ENCODE measurements around the gene USP53.

The USP53 gene

GRCh38 chr4:119286377-119287002 is 74.0 kb downstream of the USP53 start:
- TF ChIP-seq YY1 (IDR thresholded peaks at IDR 0.05; ENCODE audit: insufficient read depth, insufficient read length) (no peak), SUZ12 (IDR thresholded peaks at IDR 0.05; ENCODE audit: extremely low read depth, insufficient read depth, insufficient read length) (no peak)
- DNase-seq (ENCODE audit: low read depth, low spot score): no peak
- Histone ChIP-seq H3K4me3 (ENCODE audit: insufficient read length, low read depth) (no peak overlapping the region), H3K27me3 (ENCODE audit: insufficient read depth, insufficient read length) (no peaks in the 10 kb centered on the region), H3K4me1 (ENCODE audit: insufficient read depth, insufficient read length) (no peaks in the 10 kb centered on the region), H3K9ac (ENCODE audit: insufficient read length, low read depth) (no peak overlapping the region), H3K36me3 (ENCODE audit: insufficient read depth, insufficient read length, low read length) (peaks cover 5% of the 10 kb centered on the region), H3K9me3 (ENCODE audit: insufficient read depth, low read length) (no peaks in the 10 kb centered on the region)

- Histone ChIP-seq H3K4me1 (ENCODE audit: insufficient read depth, insufficient read length) (no peaks in the 10 kb centered on the region), H3K9ac (ENCODE audit: insufficient read length, low read depth) (no peak overlapping the region), H3K36me3 (ENCODE audit: insufficient read depth, insufficient read length, low read length) (peaks cover 14% of the 10 kb centered on the region), H3K27me3 (ENCODE audit: insufficient read depth, insufficient read length) (no peaks in the 10 kb centered on the region), H3K9me3 (ENCODE audit: insufficient read depth, low read length) (no peaks in the 10 kb centered on the region), H3K4me3 (ENCODE audit: insufficient read length, low read depth) (no peak overlapping the region)
- no peak for DNase-seq (ENCODE audit: low read depth, low spot score)
- TF ChIP-seq ZNF274 (IDR thresholded peaks at IDR 0.05; ENCODE audit: low read depth, low read length): no peak
- TF ChIP-seq SUZ12 (IDR thresholded peaks at IDR 0.05; ENCODE audit: extremely low read depth, insufficient read depth, insufficient read length): no peak
- TF ChIP-seq YY1 (IDR thresholded peaks at IDR 0.05; ENCODE audit: insufficient read depth, insufficient read length): no peak
These were observed 76.8 kb downstream of the USP53 start for GRCh38 chr4:119289313-119289712.

- H3K9me3 ChIP-seq (ENCODE audit: insufficient read depth, low read length): no peaks in the 10 kb centered on the region
- no peak for TF ChIP-seq SUZ12 (IDR thresholded peaks at IDR 0.05; ENCODE audit: extremely low read depth, insufficient read depth, insufficient read length)
- TF ChIP-seq ZNF274 (IDR thresholded peaks at IDR 0.05; ENCODE audit: low read depth, low read length): no peak
- TF ChIP-seq YY1 (IDR thresholded peaks at IDR 0.05; ENCODE audit: insufficient read depth, insufficient read length): no peak
These were observed 78.1 kb downstream of the USP53 start for GRCh38 chr4:119290598-119290997.

DNA sequence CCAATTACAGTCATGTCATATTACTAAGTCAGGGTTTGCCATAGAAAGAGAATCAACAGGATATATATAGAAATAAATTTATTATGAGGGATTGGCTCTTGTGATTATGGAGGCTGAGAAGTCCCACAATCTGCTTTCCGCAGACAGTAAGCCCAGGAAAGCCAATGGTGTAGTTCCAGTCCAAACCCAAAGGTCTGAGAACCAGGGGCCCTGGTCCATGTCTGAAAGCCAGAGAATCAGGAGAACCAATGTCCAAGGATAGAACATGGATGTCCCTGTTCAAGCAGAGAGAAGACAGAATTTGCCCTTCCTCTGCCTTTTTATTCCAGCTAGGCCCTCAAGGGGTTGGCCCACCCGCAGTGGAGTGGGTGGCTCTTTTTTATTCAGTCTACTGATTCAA is 83.8 kb downstream of the USP53 start:
- no peaks in the 10 kb centered on the region for H3K9me3 ChIP-seq (ENCODE audit: insufficient read depth, low read length)
- DNase-seq (ENCODE audit: low read depth, low spot score): no peak
- H3K4me1 ChIP-seq (ENCODE audit: insufficient read depth, insufficient read length): no peaks in the 10 kb centered on the region
- H3K9ac ChIP-seq (ENCODE audit: insufficient read length, low read depth): no peak overlapping the region
- no peak overlapping the region for H3K4me3 ChIP-seq (ENCODE audit: insufficient read length, low read depth)
- no peaks in the 10 kb centered on the region for H3K27me3 ChIP-seq (ENCODE audit: insufficient read depth, insufficient read length)
- peaks cover 40% of the 10 kb centered on the region for H3K36me3 ChIP-seq (ENCODE audit: insufficient read depth, insufficient read length, low read length)
- no peak for TF ChIP-seq YY1 (IDR thresholded peaks at IDR 0.05; ENCODE audit: insufficient read depth, insufficient read length)
- no peak for TF ChIP-seq ZNF274 (IDR thresholded peaks at IDR 0.05; ENCODE audit: low read depth, low read length)
- TF ChIP-seq SUZ12 (IDR thresholded peaks at IDR 0.05; ENCODE audit: extremely low read depth, insufficient read depth, insufficient read length): no peak

More at GRCh38 chr4:119290598-119290997, 78.1 kb downstream of the USP53 start:
- no peak overlapping the region for H3K9ac ChIP-seq (ENCODE audit: insufficient read length, low read depth)
- no peaks in the 10 kb centered on the region for H3K27me3 ChIP-seq (ENCODE audit: insufficient read depth, insufficient read length)
- H3K4me3 ChIP-seq (ENCODE audit: insufficient read length, low read depth): no peak overlapping the region
- peaks cover 22% of the 10 kb centered on the region for H3K36me3 ChIP-seq (ENCODE audit: insufficient read depth, insufficient read length, low read length)
- H3K4me1 ChIP-seq (ENCODE audit: insufficient read depth, insufficient read length): no peaks in the 10 kb centered on the region
- no peak for DNase-seq (ENCODE audit: low read depth, low spot score)

DNA sequence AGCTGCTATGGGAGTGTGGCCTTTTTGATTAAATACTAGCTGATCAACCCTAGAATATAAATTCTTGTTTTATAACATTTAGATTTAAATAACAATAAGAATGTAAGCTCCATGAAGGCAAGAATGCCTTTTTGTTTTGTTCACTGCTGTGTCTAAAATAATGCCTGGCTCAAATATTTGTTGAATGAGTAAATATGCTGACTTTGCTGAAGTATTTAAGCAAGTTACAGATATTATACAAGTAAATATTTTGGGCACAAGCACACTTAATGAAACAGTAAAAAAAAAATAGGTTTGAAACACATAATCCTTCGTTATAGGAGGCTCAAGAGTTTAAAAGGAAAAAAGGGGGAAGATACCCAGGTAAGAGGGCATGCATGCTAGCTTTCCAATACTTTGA is 85.3 kb downstream of the USP53 start:
- peaks cover 31% of the 10 kb centered on the region for H3K36me3 ChIP-seq (ENCODE audit: insufficient read depth, insufficient read length, low read length)

DNA sequence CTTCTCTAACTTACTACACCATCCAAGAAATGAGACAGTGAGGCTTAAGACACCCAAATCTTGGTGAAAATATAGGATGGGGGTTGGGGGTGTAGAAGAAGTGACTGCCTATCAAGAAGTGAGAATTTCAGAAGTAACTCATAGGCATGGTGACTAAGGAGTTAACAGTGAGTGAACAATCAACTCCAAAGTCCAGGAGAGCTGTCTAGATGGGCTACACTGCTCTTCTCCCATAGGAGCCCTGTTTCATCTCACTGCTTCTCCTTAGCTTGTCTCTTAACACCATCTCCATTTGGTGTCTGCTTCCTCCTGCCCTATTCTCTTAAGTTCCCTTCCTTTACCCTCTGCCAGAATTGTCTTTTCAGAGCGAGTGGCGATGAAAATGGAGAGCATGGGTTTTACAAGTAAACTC is 86.8 kb downstream of the USP53 start:
- DNase-seq (ENCODE audit: low read depth, low spot score): no peak
- H3K36me3 ChIP-seq (ENCODE audit: insufficient read depth, insufficient read length, low read length): peaks cover 30% of the 10 kb centered on the region
- TF ChIP-seq YY1 (IDR thresholded peaks at IDR 0.05; ENCODE audit: insufficient read depth, insufficient read length) (no peak), SUZ12 (IDR thresholded peaks at IDR 0.05; ENCODE audit: extremely low read depth, insufficient read depth, insufficient read length) (no peak), ZNF274 (IDR thresholded peaks at IDR 0.05; ENCODE audit: low read depth, low read length) (no peak)
- H3K4me3 ChIP-seq (ENCODE audit: insufficient read length, low read depth): peak overlapping the region; percentile 94
- no peaks in the 10 kb centered on the region for H3K27me3 ChIP-seq (ENCODE audit: insufficient read depth, insufficient read length)
- no peaks in the 10 kb centered on the region for H3K4me1 ChIP-seq (ENCODE audit: insufficient read depth, insufficient read length)
- peak overlapping the region; percentile 90 for H3K9ac ChIP-seq (ENCODE audit: insufficient read length, low read depth)
- no peaks in the 10 kb centered on the region for H3K9me3 ChIP-seq (ENCODE audit: insufficient read depth, low read length)

More for the DNA sequence above, 85.3 kb downstream of the USP53 start:
- Histone ChIP-seq H3K27me3 (ENCODE audit: insufficient read depth, insufficient read length) (no peaks in the 10 kb centered on the region), H3K9ac (ENCODE audit: insufficient read length, low read depth) (no peak overlapping the region), H3K4me3 (ENCODE audit: insufficient read length, low read depth) (no peak overlapping the region), H3K9me3 (ENCODE audit: insufficient read depth, low read length) (no peaks in the 10 kb centered on the region), H3K4me1 (ENCODE audit: insufficient read depth, insufficient read length) (no peaks in the 10 kb centered on the region)
- DNase-seq (ENCODE audit: low read depth, low spot score): no peak
- no peak for TF ChIP-seq YY1 (IDR thresholded peaks at IDR 0.05; ENCODE audit: insufficient read depth, insufficient read length)
- TF ChIP-seq ZNF274 (IDR thresholded peaks at IDR 0.05; ENCODE audit: low read depth, low read length): no peak
- TF ChIP-seq SUZ12 (IDR thresholded peaks at IDR 0.05; ENCODE audit: extremely low read depth, insufficient read depth, insufficient read length): no peak

- Histone ChIP-seq H3K9me3 (ENCODE audit: insufficient read depth, low read length) (no peaks in the 10 kb centered on the region), H3K9ac (ENCODE audit: insufficient read length, low read depth) (peak overlapping the region; percentile 90), H3K27me3 (ENCODE audit: insufficient read depth, insufficient read length) (no peaks in the 10 kb centered on the region), H3K4me1 (ENCODE audit: insufficient read depth, insufficient read length) (no peaks in the 10 kb centered on the region), H3K4me3 (ENCODE audit: insufficient read length, low read depth) (peak overlapping the region; percentile 94), H3K36me3 (ENCODE audit: insufficient read depth, insufficient read length, low read length) (peaks cover 26% of the 10 kb centered on the region)
- TF ChIP-seq YY1 (IDR thresholded peaks at IDR 0.05; ENCODE audit: insufficient read depth, insufficient read length): no peak
- TF ChIP-seq SUZ12 (IDR thresholded peaks at IDR 0.05; ENCODE audit: extremely low read depth, insufficient read depth, insufficient read length): no peak
- TF ChIP-seq ZNF274 (IDR thresholded peaks at IDR 0.05; ENCODE audit: low read depth, low read length): no peak
- no peak for DNase-seq (ENCODE audit: low read depth, low spot score)
These were observed 87.2 kb downstream of the USP53 start for GRCh38 chr4:119299741-119300100.
